NCI-H2227 treated with DMSO at 0.1 percent for 48 hours (cell line): Measurements from ENCODE around the gene SLC22A6.
"Not testable (repeated sequence)": the region's sequence is repeated elsewhere in the genome, so short reads cannot be mapped to it uniquely, and the experiment has no call there.

Source experiments
- DNase-seq: peaks from one replicate; lab custom pipeline; 2025; lab: John Stamatoyannopoulos, UW

Gene SLC22A6

GRCh38 chr11:62985041-62985750, 429 bp upstream of the SLC22A6 start:
- no peak for DNase-seq

GRCh38 chr11:62983536-62984199, 1.1 kb downstream of the SLC22A6 start:
- DNase-seq: no peak

GRCh38 chr11:62981743-62982142, 3.0 kb downstream of the SLC22A6 start:
- DNase-seq: no peak

- no peak for DNase-seq
Observed at GRCh38 chr11:62980133-62980760, 4.5 kb downstream of the SLC22A6 start.

- no peak for DNase-seq
Observed at GRCh38 chr11:62976109-62976508, 8.7 kb downstream of the SLC22A6 start.

- peak; percentile 33 for DNase-seq
Observed at GRCh38 chr11:62974848-62975522, 9.8 kb downstream of the SLC22A6 start.

GRCh38 chr11:62965574-62965973, 19.2 kb downstream of the SLC22A6 start:
- no peak for DNase-seq

GRCh38 chr11:62962391-62962790, 22.4 kb downstream of the SLC22A6 start:
- DNase-seq: no peak

- no peak for DNase-seq
Observed at GRCh38 chr11:62961017-62961570, 23.7 kb downstream of the SLC22A6 start.

- DNase-seq: no peak
Observed at GRCh38 chr11:62959422-62959980, 25.3 kb downstream of the SLC22A6 start.

GRCh38 chr11:62958547-62959421, 26.0 kb downstream of the SLC22A6 start:
- peak; percentile 83 for DNase-seq

- no peak for DNase-seq
Observed at GRCh38 chr11:62957147-62957546, 27.6 kb downstream of the SLC22A6 start.

GRCh38 chr11:62954478-62954877, 30.3 kb downstream of the SLC22A6 start:
- DNase-seq: no peak

GRCh38 chr11:62953811-62954210, 31.0 kb downstream of the SLC22A6 start:
- no peak for DNase-seq

- DNase-seq: no peak
Observed at GRCh38 chr11:62948765-62949320, 35.9 kb downstream of the SLC22A6 start.

GRCh38 chr11:62945538-62945937, 39.2 kb downstream of the SLC22A6 start:
- not testable (repeated sequence) for DNase-seq

- DNase-seq: not testable (repeated sequence)
Observed at GRCh38 chr11:62937528-62937927, 47.2 kb downstream of the SLC22A6 start.

- no peak for DNase-seq
Observed at GRCh38 chr11:62934496-62934785, 50.3 kb downstream of the SLC22A6 start.

- DNase-seq: no peak
Observed at GRCh38 chr11:62933750-62934495, 50.8 kb downstream of the SLC22A6 start.

GRCh38 chr11:62933285-62933684, 51.5 kb downstream of the SLC22A6 start:
- DNase-seq: no peak
